Neural progenitor cell (in vitro differentiated cells): ENCODE results near the gene MINDY3. TPM values are rescaled to one million over a fixed set of nuclear protein-coding genes. Genes with fewer than 3 reads are reported as not detected.

Source experiments
- DNase-seq: peaks from one replicate; pipeline ENCODE4 v3.0.0-alpha.2; 2016; ENCODE audit warnings: low spot score
- H2AFZ ChIP-seq: fragments of 200-600 bp; sonication (generic); replicated peaks from 2 replicates; pipeline ENCODE4 v1.6.1; 2016; ENCODE audit warnings: antibody characterized with exemption
- H3F3A ChIP-seq: fragments of 200-600 bp; sonication (generic); 2 replicates; pipeline ENCODE4 v1.6.1; 2016; ENCODE audit warnings: antibody characterized with exemption, low read depth
- H3K27ac ChIP-seq: fragments of 200-600 bp; sonication (generic); 2 replicates; pipeline ENCODE4 v1.5.1; 2016; ENCODE audit warnings: mild to moderate bottlenecking
- H3K27me3 ChIP-seq: fragments of 200-600 bp; sonication (generic); 2 replicates; pipeline ENCODE4 v1.6.1; 2016; ENCODE audit warnings: mild to moderate bottlenecking, moderate library complexity
- H3K36me3 ChIP-seq: fragments of 200-600 bp; sonication (generic); 2 replicates; pipeline ENCODE4 v1.5.1; 2016
- H3K4me1 ChIP-seq: fragments of 200-600 bp; sonication (generic); 2 replicates; pipeline ENCODE4 v1.6.1; 2016; ENCODE audit warnings: mixed run types
- H3K4me2 ChIP-seq: fragments of 200-600 bp; sonication (generic); 2 replicates; pipeline ENCODE4 v1.6.1; 2016
- H3K4me3 ChIP-seq: fragments of 200-600 bp; sonication (generic); 2 replicates; pipeline ENCODE4 v1.5.1; 2016
- H3K79me2 ChIP-seq: fragments of 200-600 bp; sonication (generic); 2 replicates; pipeline ENCODE4 v1.6.1; 2016; ENCODE audit warnings: low read depth
- H3K9ac ChIP-seq: fragments of 200-600 bp; sonication (generic); 2 replicates; pipeline ENCODE4 v1.6.1; 2016
- H3K9me3 ChIP-seq: fragments of 200-600 bp; sonication (generic); 2 replicates; pipeline ENCODE4 v1.5.1; 2016; ENCODE audit warnings: low read depth
- H4K20me1 ChIP-seq: fragments of 200-600 bp; sonication (generic); 2 replicates; pipeline ENCODE4 v1.6.1; 2016; ENCODE audit warnings: low read depth
- H3K27ac Mint-ChIP-seq: 3 replicates; pipeline ENCODE4 v1.8.0; 2021; ENCODE audit warnings: mixed read lengths
- H3K27me3 Mint-ChIP-seq: 2 replicates; pipeline ENCODE4 v1.8.0; 2022; ENCODE audit warnings: low read depth, mild to moderate bottlenecking, inconsistent platforms, moderate library complexity, mixed read lengths; ENCODE audit not compliant: insufficient read depth
- H3K36me3 Mint-ChIP-seq: 3 replicates; pipeline ENCODE4 v1.8.0; 2021; ENCODE audit warnings: mixed read lengths
- H3K4me1 Mint-ChIP-seq: 3 replicates; pipeline ENCODE4 v1.8.0; 2021; ENCODE audit warnings: mixed read lengths
- H3K4me3 Mint-ChIP-seq: 3 replicates; pipeline ENCODE4 v1.8.0; 2021; ENCODE audit warnings: mild to moderate bottlenecking, moderate library complexity, mixed read lengths
- H3K9me3 Mint-ChIP-seq: 3 replicates; pipeline ENCODE4 v1.8.0; 2020; ENCODE audit warnings: mixed read lengths
- CTCF ChIP-seq: fragments of 200-600 bp; sonication (generic); IDR thresholded peaks from 2 replicates; pipeline ENCODE4 v1.5.1; 2017; ENCODE audit warnings: antibody characterized with exemption, mild to moderate bottlenecking
- EZH2 ChIP-seq: fragments of 200-600 bp; sonication (generic); IDR thresholded peaks from 2 replicates; pipeline ENCODE4 v1.6.1; 2017; ENCODE audit warnings: antibody characterized with exemption, mild to moderate bottlenecking, moderate library complexity
- EZH2phosphoT487 ChIP-seq: fragments of 200-600 bp; sonication (generic); IDR thresholded peaks from 2 replicates; pipeline ENCODE4 v1.6.1; 2017; ENCODE audit warnings: antibody characterized with exemption
- total RNA-seq: library from RNA; depleted of rRNA; stranded (reverse); fragments of >200 nt; gene quantifications from 2 replicates; pipeline ENCODE4 v1.2.3, GENCODE V29; 2015; ENCODE audit warnings: low replicate concordance

The MINDY3 gene
- total RNA-seq, 1 donor from 2014 or later: 28.2 TPM

DNA sequence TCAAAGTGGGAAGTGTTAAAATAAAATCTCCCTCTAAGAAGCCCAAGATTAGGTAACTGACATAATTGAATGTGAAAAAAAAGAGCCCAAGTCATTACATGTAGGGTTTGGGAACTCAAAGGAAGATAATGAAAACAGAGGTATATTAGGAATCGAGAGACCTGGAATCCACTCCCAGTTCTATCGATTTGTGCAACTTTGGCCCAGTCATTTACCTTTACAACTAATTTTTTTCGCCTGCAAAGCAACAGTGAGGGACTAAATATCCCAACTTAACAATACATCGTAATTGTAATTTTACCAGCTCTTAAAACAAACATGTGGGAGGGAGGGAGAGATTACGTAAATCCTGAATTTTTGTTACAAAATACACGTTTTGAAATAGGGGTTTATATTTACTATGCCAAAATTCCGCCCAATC lies 1.4 kb downstream of the MINDY3 start:
- TF ChIP-seq CTCF (no peak), EZH2phosphoT487 (no peak), EZH2 (no peak)
- Histone ChIP-seq H3K79me2 (peaks cover 31% of the 10 kb centered on the region), H3K27ac (no peak overlapping the region), H3K4me1 (peaks cover 11% of the 10 kb centered on the region), H3K9me3 (peaks cover 8% of the 10 kb centered on the region), H3K9ac (no peak overlapping the region), H3F3A (peaks cover 11% of the 10 kb centered on the region), H4K20me1 (peaks cover 6% of the 10 kb centered on the region), H3K27me3 (peaks cover 30% of the 10 kb centered on the region), H3K4me2 (peak overlapping the region; percentile 84), H3K36me3 (no peaks in the 10 kb centered on the region), H2AFZ (no peak overlapping the region), H3K4me3 (peak overlapping the region; percentile 95)
- peaks cover 3% of the 10 kb centered on the region for H3K9me3 Mint-ChIP-seq
- peak overlapping the region; percentile 79 for H3K4me3 Mint-ChIP-seq
- no peaks in the 10 kb centered on the region for H3K36me3 Mint-ChIP-seq
- peaks cover 3% of the 10 kb centered on the region for H3K27me3 Mint-ChIP-seq
- no peak for DNase-seq
- no peak overlapping the region for H3K27ac Mint-ChIP-seq
- H3K4me1 Mint-ChIP-seq: peaks cover 13% of the 10 kb centered on the region

DNA sequence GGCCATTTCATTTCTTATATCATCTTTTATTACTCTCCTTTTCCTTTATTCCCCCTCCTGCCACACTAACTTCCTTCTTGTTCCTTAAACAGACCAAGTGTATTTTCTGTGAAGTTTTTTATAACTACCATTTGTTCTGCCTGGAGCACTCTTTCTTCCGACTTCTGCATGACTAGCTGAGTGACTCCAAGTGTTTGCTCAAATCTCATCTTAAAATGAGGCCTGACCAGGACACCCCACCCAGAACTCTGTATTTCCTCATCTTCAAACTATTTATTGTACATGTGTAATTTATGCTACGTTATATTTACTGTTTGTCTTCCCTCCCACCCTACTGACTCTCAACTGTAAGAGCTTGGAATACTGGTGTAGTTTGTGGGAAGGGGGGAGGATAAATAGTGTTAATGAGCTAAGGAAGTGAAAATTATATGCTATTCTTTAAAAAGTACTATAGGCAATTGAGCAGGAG lies 3.2 kb downstream of the MINDY3 start:
- TF ChIP-seq CTCF: no peak
- Mint-ChIP-seq H3K27ac (no peak overlapping the region), H3K36me3 (peaks cover 3% of the 10 kb centered on the region), H3K4me1 (peaks cover 13% of the 10 kb centered on the region), H3K27me3 (no peaks in the 10 kb centered on the region), H3K4me3 (no peak overlapping the region), H3K9me3 (peaks cover 4% of the 10 kb centered on the region)
- H3K36me3 ChIP-seq: no peaks in the 10 kb centered on the region
- H3K4me3 ChIP-seq: no peak overlapping the region
- H3K9me3 ChIP-seq: peaks cover 8% of the 10 kb centered on the region
- H3K27ac ChIP-seq: no peak overlapping the region
- peaks cover 31% of the 10 kb centered on the region for H3K79me2 ChIP-seq
- H3F3A ChIP-seq: peaks cover 11% of the 10 kb centered on the region
- peaks cover 11% of the 10 kb centered on the region for H3K4me1 ChIP-seq
- H4K20me1 ChIP-seq: peaks cover 6% of the 10 kb centered on the region
- H3K4me2 ChIP-seq: no peak overlapping the region
- H3K9ac ChIP-seq: no peak overlapping the region
- H2AFZ ChIP-seq: no peak overlapping the region
- no peak for DNase-seq
- peaks cover 12% of the 10 kb centered on the region for H3K27me3 ChIP-seq

DNA sequence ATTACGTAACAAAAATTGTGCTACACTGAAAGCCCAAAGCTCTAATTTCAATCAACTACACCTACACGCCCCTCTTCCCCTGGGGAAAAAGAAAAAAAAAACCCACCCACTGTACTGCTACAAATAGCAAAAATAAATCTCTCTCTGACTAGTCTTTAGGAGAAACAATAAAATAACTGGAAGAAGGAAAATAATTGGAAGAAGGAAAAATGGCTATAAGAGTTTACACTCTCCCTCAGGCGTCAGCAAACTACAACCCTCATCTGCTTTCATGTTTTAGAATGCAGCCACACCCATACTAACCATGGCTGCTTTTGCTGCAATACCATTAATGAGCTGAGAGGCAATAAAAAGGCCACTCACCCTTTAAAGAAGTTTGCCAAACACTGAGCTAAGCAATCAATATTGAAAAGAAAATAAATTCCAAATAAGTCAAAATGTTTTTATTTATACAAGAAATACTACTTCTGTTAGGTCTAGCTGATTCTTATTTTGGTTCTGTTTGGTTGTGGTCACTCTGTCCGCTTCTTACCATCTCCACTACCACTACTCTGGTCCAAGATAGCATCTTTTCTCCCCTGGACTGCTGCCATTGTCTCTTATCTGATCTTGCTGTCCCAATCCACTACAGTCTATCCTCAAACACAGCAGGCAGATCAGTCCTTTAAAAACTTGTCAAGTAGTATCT lies 3.8 kb downstream of the MINDY3 start:
- H3K4me1 Mint-ChIP-seq: peaks cover 13% of the 10 kb centered on the region
- Histone ChIP-seq H3K27ac (no peak overlapping the region), H3K9me3 (peaks cover 8% of the 10 kb centered on the region), H4K20me1 (peaks cover 6% of the 10 kb centered on the region), H2AFZ (no peak overlapping the region), H3K9ac (no peak overlapping the region), H3F3A (peaks cover 11% of the 10 kb centered on the region), H3K27me3 (peaks cover 6% of the 10 kb centered on the region), H3K36me3 (no peaks in the 10 kb centered on the region), H3K4me2 (no peak overlapping the region), H3K4me3 (no peak overlapping the region), H3K4me1 (peaks cover 11% of the 10 kb centered on the region), H3K79me2 (peaks cover 31% of the 10 kb centered on the region)
- no peaks in the 10 kb centered on the region for H3K27me3 Mint-ChIP-seq
- no peak overlapping the region for H3K27ac Mint-ChIP-seq
- no peak overlapping the region for H3K4me3 Mint-ChIP-seq
- no peak for DNase-seq
- H3K9me3 Mint-ChIP-seq: peaks cover 7% of the 10 kb centered on the region
- peaks cover 8% of the 10 kb centered on the region for H3K36me3 Mint-ChIP-seq
- TF ChIP-seq EZH2phosphoT487 (no peak), CTCF (no peak), EZH2 (no peak)
